Testis (tissue), 2 donors: ENCODE measurements around the gene UBASH3B.

Experiments
- CTCF ChIP-seq, 3 experiments: fragments of 450-650 bp in 2 of 3; fragments of 200-600 bp in 1 of 3; sonication (generic) in 1 of 3; IDR thresholded peaks; one replicate each; pipeline ENCODE4 v1.5.1; 2016 to 2019; ENCODE audit warnings: antibody characterized with exemption in 3 of 3, mild to moderate bottlenecking in 2 of 3, moderate library complexity in 1 of 3
- POLR2A ChIP-seq: fragments of 450-650 bp; IDR thresholded peaks from one replicate; pipeline ENCODE4 v1.6.1; 2017; ENCODE audit warnings: antibody characterized with exemption, mild to moderate bottlenecking, moderate library complexity

- TF ChIP-seq CTCF (IDR thresholded peaks at IDR 0.05), result no peak
- no peak for TF ChIP-seq POLR2A
Observed at GRCh38 chr11:122698392-122698791, 42.9 kb downstream of the UBASH3B start.
